GM23338 (cell line): ENCODE measurements around the gene TENT4B. TPM values are rescaled to one million over a fixed set of nuclear protein-coding genes. Genes with fewer than 3 reads are reported as not detected.

Experiments used
- ATAC-seq: fragments of 200-7000 bp; cut with Tn5 transposase; 3 replicates; pipeline ENCODE4 v1.9.1; 2020
- DNase-seq: peaks from one replicate; pipeline ENCODE4 v3.0.0-alpha.2; 2015; ENCODE audit warnings: low spot score
- H2AFZ ChIP-seq: fragments of 200-600 bp; sonication (generic); 2 replicates; pipeline ENCODE4 v1.8.0; 2016; ENCODE audit warnings: antibody characterized with exemption, mild to moderate bottlenecking, moderate library complexity
- H3F3A ChIP-seq: fragments of 200-600 bp; sonication (generic); replicated peaks from 2 replicates; pipeline ENCODE4 v1.8.0; 2017; ENCODE audit warnings: antibody characterized with exemption, mixed run types, low read depth
- H3K27ac ChIP-seq: fragments of 200-600 bp; sonication (generic); 2 replicates; pipeline ENCODE4 v1.6.1; 2016; ENCODE audit warnings: low read depth
- H3K27me3 ChIP-seq: fragments of 200-600 bp; sonication (generic); 2 replicates; pipeline ENCODE4 v1.8.0; 2016; ENCODE audit warnings: mild to moderate bottlenecking, mixed run types, moderate library complexity; ENCODE audit not compliant: insufficient read depth
- H3K36me3 ChIP-seq: fragments of 200-600 bp; sonication (generic); 2 replicates; pipeline ENCODE4 v1.8.0; 2016; ENCODE audit warnings: mild to moderate bottlenecking; ENCODE audit not compliant: insufficient read depth
- H3K4me1 ChIP-seq: fragments of 200-600 bp; sonication (generic); 2 replicates; pipeline ENCODE4 v1.8.0; 2016; ENCODE audit warnings: mild to moderate bottlenecking, moderate library complexity; ENCODE audit not compliant: insufficient read depth
- H3K4me2 ChIP-seq: fragments of 200-600 bp; sonication (generic); 2 replicates; pipeline ENCODE4 v1.7.1; 2017; ENCODE audit warnings: mixed run types
- H3K4me3 ChIP-seq: fragments of 200-600 bp; sonication (generic); 2 replicates; pipeline ENCODE4 v1.6.1; 2016; ENCODE audit warnings: mixed run types
- H3K79me2 ChIP-seq: fragments of 200-600 bp; sonication (generic); replicated peaks from 2 replicates; pipeline ENCODE4 v1.8.0; 2017; ENCODE audit warnings: mild to moderate bottlenecking; ENCODE audit not compliant: insufficient read depth
- H3K9me2 ChIP-seq: fragments of 200-600 bp; sonication (generic); 2 replicates; pipeline ENCODE4 v1.8.0; 2017; ENCODE audit not compliant: insufficient read depth
- H4K20me1 ChIP-seq: fragments of 200-600 bp; sonication (generic); replicated peaks from 2 replicates; pipeline ENCODE4 v1.8.0; 2017; ENCODE audit warnings: mild to moderate bottlenecking; ENCODE audit not compliant: insufficient read depth
- H3K27ac Mint-ChIP-seq: 2 replicates; pipeline ENCODE4 v1.8.0; 2020; ENCODE audit warnings: inconsistent platforms, mild to moderate bottlenecking, moderate library complexity, mixed read lengths
- H3K27me3 Mint-ChIP-seq: 3 replicates; pipeline ENCODE4 v1.8.0; 2022; ENCODE audit warnings: low read depth, mild to moderate bottlenecking, moderate library complexity, mixed read lengths, inconsistent platforms; ENCODE audit not compliant: insufficient read depth, poor library complexity
- H3K36me3 Mint-ChIP-seq: 3 replicates; pipeline ENCODE4 v1.8.0; 2021; ENCODE audit warnings: low read depth, mild to moderate bottlenecking, inconsistent platforms, moderate library complexity, mixed read lengths
- H3K4me1 Mint-ChIP-seq: 3 replicates; pipeline ENCODE4 v1.8.0; 2020; ENCODE audit warnings: mild to moderate bottlenecking, inconsistent platforms, mixed read lengths
- H3K4me3 Mint-ChIP-seq: 3 replicates; pipeline ENCODE4 v1.8.0; 2021; ENCODE audit warnings: moderate library complexity, mild to moderate bottlenecking, inconsistent platforms, mixed read lengths
- H3K9me3 Mint-ChIP-seq: 3 replicates; pipeline ENCODE4 v1.8.0; 2020; ENCODE audit warnings: moderate library complexity, mild to moderate bottlenecking, inconsistent platforms, mixed read lengths
- CREB1 ChIP-seq: fragments of 250-450 bp; sonication (Bioruptor Pico); IDR thresholded peaks from 2 replicates; pipeline ENCODE4 v1.5.0; 2020; ENCODE audit warnings: low read depth, mild to moderate bottlenecking, moderate library complexity
- EZH2 ChIP-seq: fragments of 200-600 bp; sonication (generic); IDR thresholded peaks from one replicate; pipeline ENCODE4 v1.8.0; 2017; ENCODE audit warnings: antibody characterized with exemption, mild to moderate bottlenecking, low read depth; ENCODE audit not compliant: unreplicated experiment
- EZH2phosphoT487 ChIP-seq: fragments of 200-600 bp; sonication (generic); IDR thresholded peaks from one replicate; pipeline ENCODE4 v1.8.1; 2018; ENCODE audit warnings: antibody characterized with exemption; ENCODE audit not compliant: unreplicated experiment
- JUNB ChIP-seq: IDR thresholded peaks from one replicate; pipeline ENCODE4 v1.6.1; 2016; ENCODE audit warnings: antibody characterized with exemption; ENCODE audit not compliant: unreplicated experiment
- NANOG ChIP-seq: IDR thresholded peaks from 2 replicates; pipeline ENCODE4 v1.6.1; 2016; ENCODE audit warnings: antibody characterized with exemption, borderline replicate concordance
- POLR2AphosphoS5 ChIP-seq: IDR thresholded peaks from 2 replicates; pipeline ENCODE4 v1.6.1; 2016; ENCODE audit warnings: antibody characterized with exemption, low read depth
- STAT1 ChIP-seq: IDR thresholded peaks from one replicate; pipeline ENCODE4 v1.6.1; 2016; ENCODE audit warnings: antibody characterized with exemption; ENCODE audit not compliant: unreplicated experiment
- ZNF114 ChIP-seq: fragments of 250-450 bp; sonication (Bioruptor Pico); IDR thresholded peaks from 2 replicates; pipeline ENCODE4 v1.5.0; 2020; ENCODE audit warnings: mild to moderate bottlenecking, moderate library complexity
- ZNF331 ChIP-seq: fragments of 250-450 bp; sonication (Bioruptor Pico); IDR thresholded peaks from 2 replicates; pipeline ENCODE4 v1.5.0; 2020; ENCODE audit warnings: low read depth, mild to moderate bottlenecking, moderate library complexity
- polyA plus RNA-seq: library from polyadenylated mRNA; unstranded; fragments of >200 nt; fragmentation: Nextera tagmentation; extraction: Ambion mirVana; gene quantifications from 2 replicates; pipeline ENCODE4 v1.2.1, GENCODE V29; 2016
- total RNA-seq: library from RNA; depleted of rRNA; stranded (reverse); fragments of >200 nt; shearing (Covaris generic); gene quantifications from 2 replicates; pipeline ENCODE4 v1.2.3, GENCODE V29; 2014
- TF ChIP-seq, protein P1 (sequence below): IDR thresholded peaks from one replicate; pipeline ENCODE4 v1.6.1; 2018; ENCODE audit warnings: antibody characterized with exemption; ENCODE audit not compliant: unreplicated experiment
- TF ChIP-seq, protein P2 (sequence below): IDR thresholded peaks from 2 replicates; pipeline ENCODE4 v1.6.1; 2016; ENCODE audit warnings: antibody characterized with exemption
- TF ChIP-seq, protein P3 (sequence below), 2 experiments: fragments of 200-600 bp in 1 of 2; sonication (generic) in 1 of 2; conservative IDR thresholded peaks; 2 replicates each; pipeline versions ENCODE4 v1.5.1 to v1.6.1; 2016 to 2017; ENCODE audit warnings: antibody characterized with exemption in 2 of 2, low read depth in 2 of 2, mild to moderate bottlenecking in 2 of 2, moderate library complexity in 1 of 2
- TF ChIP-seq, protein P4 (sequence below): fragments of 250-450 bp; sonication (Bioruptor Pico); IDR thresholded peaks from 2 replicates; pipeline ENCODE4 v1.5.0; 2020; ENCODE audit warnings: mild to moderate bottlenecking, moderate library complexity

The TENT4B gene
- total and polyA plus RNA-seq, 2 experiments from 2014 or later: 17.6 to 21.3 TPM

DNA sequence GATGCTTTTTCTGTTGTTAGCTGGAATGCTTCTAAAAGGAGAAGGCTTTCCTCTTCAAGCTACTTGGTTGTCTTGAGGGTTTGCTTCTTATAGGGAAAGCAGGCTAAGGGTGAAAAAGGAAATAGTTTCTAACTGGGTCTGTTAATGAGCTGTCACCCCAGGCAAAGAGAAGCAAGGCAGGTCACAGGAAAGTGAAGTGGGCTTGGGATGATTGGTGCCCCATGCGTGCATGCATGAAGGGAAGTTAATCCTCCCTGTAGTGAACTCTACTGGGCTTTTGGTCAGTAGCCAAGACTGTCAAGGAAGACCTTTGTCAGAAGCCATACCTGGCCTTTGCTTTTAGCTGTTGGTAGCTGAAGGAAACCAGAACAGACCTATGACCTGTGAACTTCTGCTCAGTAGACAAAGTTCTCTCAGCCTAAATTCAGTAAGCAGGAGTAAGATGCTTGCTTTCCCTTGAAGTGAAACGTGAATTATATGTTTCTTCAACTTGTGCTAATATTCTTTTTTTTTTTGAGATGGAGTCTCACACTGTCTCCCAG is 16.5 kb downstream of the TENT4B start:
- peaks cover 99% of the 10 kb centered on the region for H3K79me2 ChIP-seq
- H3K9me3 Mint-ChIP-seq: no peaks in the 10 kb centered on the region

More for the DNA sequence above, 16.5 kb downstream of the TENT4B start:
- peaks cover 5% of the 10 kb centered on the region for H3K27me3 Mint-ChIP-seq
- Histone ChIP-seq H2AFZ (no peak overlapping the region), H3K4me2 (no peak overlapping the region), H4K20me1 (peaks cover 29% of the 10 kb centered on the region), H3K4me3 (no peak overlapping the region), H3K36me3 (no peaks in the 10 kb centered on the region), H3K27ac (no peak overlapping the region), H3K27me3 (no peaks in the 10 kb centered on the region), H3K9me2 (no peaks in the 10 kb centered on the region), H3F3A (no peaks in the 10 kb centered on the region), H3K4me1 (peaks cover 11% of the 10 kb centered on the region; the same call in 1 of the 2 replicates)
- DNase-seq: no peak
- no peak overlapping the region for H3K27ac Mint-ChIP-seq
- H3K36me3 Mint-ChIP-seq: no peaks in the 10 kb centered on the region
- no peak overlapping the region for H3K4me3 Mint-ChIP-seq
- peaks cover 12% of the 10 kb centered on the region for H3K4me1 Mint-ChIP-seq
- TF ChIP-seq JUNB (no peak), POLR2AphosphoS5 (no peak), EZH2 (no peak), NANOG (no peak), EZH2phosphoT487 (no peak), CREB1 (no peak), ZNF331 (CRISPR knock-in tag) (no peak), STAT1 (no peak), ZNF114 (CRISPR knock-in tag) (no peak)
- TF ChIP-seq, protein P1, sequence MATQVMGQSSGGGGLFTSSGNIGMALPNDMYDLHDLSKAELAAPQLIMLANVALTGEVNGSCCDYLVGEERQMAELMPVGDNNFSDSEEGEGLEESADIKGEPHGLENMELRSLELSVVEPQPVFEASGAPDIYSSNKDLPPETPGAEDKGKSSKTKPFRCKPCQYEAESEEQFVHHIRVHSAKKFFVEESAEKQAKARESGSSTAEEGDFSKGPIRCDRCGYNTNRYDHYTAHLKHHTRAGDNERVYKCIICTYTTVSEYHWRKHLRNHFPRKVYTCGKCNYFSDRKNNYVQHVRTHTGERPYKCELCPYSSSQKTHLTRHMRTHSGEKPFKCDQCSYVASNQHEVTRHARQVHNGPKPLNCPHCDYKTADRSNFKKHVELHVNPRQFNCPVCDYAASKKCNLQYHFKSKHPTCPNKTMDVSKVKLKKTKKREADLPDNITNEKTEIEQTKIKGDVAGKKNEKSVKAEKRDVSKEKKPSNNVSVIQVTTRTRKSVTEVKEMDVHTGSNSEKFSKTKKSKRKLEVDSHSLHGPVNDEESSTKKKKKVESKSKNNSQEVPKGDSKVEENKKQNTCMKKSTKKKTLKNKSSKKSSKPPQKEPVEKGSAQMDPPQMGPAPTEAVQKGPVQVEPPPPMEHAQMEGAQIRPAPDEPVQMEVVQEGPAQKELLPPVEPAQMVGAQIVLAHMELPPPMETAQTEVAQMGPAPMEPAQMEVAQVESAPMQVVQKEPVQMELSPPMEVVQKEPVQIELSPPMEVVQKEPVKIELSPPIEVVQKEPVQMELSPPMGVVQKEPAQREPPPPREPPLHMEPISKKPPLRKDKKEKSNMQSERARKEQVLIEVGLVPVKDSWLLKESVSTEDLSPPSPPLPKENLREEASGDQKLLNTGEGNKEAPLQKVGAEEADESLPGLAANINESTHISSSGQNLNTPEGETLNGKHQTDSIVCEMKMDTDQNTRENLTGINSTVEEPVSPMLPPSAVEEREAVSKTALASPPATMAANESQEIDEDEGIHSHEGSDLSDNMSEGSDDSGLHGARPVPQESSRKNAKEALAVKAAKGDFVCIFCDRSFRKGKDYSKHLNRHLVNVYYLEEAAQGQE: no peak
- TF ChIP-seq, protein P2, sequence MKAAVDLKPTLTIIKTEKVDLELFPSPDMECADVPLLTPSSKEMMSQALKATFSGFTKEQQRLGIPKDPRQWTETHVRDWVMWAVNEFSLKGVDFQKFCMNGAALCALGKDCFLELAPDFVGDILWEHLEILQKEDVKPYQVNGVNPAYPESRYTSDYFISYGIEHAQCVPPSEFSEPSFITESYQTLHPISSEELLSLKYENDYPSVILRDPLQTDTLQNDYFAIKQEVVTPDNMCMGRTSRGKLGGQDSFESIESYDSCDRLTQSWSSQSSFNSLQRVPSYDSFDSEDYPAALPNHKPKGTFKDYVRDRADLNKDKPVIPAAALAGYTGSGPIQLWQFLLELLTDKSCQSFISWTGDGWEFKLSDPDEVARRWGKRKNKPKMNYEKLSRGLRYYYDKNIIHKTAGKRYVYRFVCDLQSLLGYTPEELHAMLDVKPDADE: no peak
- TF ChIP-seq, protein P3, sequence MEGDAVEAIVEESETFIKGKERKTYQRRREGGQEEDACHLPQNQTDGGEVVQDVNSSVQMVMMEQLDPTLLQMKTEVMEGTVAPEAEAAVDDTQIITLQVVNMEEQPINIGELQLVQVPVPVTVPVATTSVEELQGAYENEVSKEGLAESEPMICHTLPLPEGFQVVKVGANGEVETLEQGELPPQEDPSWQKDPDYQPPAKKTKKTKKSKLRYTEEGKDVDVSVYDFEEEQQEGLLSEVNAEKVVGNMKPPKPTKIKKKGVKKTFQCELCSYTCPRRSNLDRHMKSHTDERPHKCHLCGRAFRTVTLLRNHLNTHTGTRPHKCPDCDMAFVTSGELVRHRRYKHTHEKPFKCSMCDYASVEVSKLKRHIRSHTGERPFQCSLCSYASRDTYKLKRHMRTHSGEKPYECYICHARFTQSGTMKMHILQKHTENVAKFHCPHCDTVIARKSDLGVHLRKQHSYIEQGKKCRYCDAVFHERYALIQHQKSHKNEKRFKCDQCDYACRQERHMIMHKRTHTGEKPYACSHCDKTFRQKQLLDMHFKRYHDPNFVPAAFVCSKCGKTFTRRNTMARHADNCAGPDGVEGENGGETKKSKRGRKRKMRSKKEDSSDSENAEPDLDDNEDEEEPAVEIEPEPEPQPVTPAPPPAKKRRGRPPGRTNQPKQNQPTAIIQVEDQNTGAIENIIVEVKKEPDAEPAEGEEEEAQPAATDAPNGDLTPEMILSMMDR (conservative IDR thresholded peaks at IDR 0.05; ENCODE audit: low read depth in 2 of 2): no peak
- TF ChIP-seq, protein P4, sequence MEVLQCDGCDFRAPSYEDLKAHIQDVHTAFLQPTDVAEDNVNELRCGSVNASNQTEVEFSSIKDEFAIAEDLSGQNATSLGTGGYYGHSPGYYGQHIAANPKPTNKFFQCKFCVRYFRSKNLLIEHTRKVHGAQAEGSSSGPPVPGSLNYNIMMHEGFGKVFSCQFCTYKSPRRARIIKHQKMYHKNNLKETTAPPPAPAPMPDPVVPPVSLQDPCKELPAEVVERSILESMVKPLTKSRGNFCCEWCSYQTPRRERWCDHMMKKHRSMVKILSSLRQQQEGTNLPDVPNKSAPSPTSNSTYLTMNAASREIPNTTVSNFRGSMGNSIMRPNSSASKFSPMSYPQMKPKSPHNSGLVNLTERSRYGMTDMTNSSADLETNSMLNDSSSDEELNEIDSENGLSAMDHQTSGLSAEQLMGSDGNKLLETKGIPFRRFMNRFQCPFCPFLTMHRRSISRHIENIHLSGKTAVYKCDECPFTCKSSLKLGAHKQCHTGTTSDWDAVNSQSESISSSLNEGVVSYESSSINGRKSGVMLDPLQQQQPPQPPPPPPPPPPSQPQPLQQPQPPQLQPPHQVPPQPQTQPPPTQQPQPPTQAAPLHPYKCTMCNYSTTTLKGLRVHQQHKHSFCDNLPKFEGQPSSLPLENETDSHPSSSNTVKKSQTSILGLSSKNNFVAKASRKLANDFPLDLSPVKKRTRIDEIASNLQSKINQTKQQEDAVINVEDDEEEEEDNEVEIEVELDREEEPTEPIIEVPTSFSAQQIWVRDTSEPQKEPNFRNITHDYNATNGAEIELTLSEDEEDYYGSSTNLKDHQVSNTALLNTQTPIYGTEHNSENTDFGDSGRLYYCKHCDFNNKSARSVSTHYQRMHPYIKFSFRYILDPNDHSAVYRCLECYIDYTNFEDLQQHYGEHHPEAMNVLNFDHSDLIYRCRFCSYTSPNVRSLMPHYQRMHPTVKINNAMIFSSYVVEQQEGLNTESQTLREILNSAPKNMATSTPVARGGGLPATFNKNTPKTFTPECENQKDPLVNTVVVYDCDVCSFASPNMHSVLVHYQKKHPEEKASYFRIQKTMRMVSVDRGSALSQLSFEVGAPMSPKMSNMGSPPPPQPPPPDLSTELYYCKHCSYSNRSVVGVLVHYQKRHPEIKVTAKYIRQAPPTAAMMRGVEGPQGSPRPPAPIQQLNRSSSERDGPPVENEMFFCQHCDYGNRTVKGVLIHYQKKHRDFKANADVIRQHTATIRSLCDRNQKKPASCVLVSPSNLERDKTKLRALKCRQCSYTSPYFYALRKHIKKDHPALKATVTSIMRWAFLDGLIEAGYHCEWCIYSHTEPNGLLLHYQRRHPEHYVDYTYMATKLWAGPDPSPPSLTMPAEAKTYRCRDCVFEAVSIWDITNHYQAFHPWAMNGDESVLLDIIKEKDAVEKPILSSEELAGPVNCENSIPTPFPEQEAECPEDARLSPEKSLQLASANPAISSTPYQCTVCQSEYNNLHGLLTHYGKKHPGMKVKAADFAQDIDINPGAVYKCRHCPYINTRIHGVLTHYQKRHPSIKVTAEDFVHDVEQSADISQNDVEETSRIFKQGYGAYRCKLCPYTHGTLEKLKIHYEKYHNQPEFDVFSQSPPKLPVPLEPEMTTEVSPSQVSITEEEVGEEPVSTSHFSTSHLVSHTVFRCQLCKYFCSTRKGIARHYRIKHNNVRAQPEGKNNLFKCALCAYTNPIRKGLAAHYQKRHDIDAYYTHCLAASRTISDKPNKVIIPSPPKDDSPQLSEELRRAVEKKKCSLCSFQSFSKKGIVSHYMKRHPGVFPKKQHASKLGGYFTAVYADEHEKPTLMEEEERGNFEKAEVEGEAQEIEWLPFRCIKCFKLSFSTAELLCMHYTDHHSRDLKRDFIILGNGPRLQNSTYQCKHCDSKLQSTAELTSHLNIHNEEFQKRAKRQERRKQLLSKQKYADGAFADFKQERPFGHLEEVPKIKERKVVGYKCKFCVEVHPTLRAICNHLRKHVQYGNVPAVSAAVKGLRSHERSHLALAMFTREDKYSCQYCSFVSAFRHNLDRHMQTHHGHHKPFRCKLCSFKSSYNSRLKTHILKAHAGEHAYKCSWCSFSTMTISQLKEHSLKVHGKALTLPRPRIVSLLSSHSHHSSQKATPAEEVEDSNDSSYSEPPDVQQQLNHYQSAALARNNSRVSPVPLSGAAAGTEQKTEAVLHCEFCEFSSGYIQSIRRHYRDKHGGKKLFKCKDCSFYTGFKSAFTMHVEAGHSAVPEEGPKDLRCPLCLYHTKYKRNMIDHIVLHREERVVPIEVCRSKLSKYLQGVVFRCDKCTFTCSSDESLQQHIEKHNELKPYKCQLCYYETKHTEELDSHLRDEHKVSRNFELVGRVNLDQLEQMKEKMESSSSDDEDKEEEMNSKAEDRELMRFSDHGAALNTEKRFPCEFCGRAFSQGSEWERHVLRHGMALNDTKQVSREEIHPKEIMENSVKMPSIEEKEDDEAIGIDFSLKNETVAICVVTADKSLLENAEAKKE (CRISPR knock-in tag): no peak
- ATAC-seq: no peak
